GM12878 (cell line): ENCODE results near the gene PFN2. TPM values are rescaled to one million over a fixed set of nuclear protein-coding genes. Genes with fewer than 3 reads are reported as not detected.

ENCODE experiments used
- ATAC-seq: fragments of 200-7000 bp; cut with Tn5 transposase; 3 replicates; pipeline ENCODE4 v1.9.1; 2020; ENCODE audit warnings: mild to moderate bottlenecking, moderate library complexity
- BruUV-seq: library from RNA; stranded (reverse); fragments of 400-500 nt; replicated peaks from 2 replicates; lab custom pipeline; 2021; lab: Mats Ljungman, UMichigan
- CTCF ChIA-PET: fragments of 300-600 bp; sonication (Branson Sonifier 250); formaldehyde crosslinking; extraction: SDS; loops from one replicate; lab custom pipeline; 2021; ENCODE audit warnings: inconsistent platforms; lab: Yijun Ruan, JAX
- POLR2A ChIA-PET: fragments of 350-600 bp; formaldehyde crosslinking; extraction: SDS; loops from one replicate; lab custom pipeline; 2021; ENCODE audit warnings: inconsistent platforms; lab: Charles Lee
- RAD21 ChIA-PET: fragments of 300-600 bp; sonication (Branson Sonifier 250); formaldehyde crosslinking; loops from one replicate; lab custom pipeline; 2023; ENCODE audit warnings: antibody characterized with exemption; ENCODE audit not compliant: unreplicated experiment; lab: Charles Lee
- SMC1A ChIA-PET: fragments of 300-600 bp; sonication (Branson Sonifier 250); formaldehyde crosslinking; loops from one replicate; lab custom pipeline; 2023; ENCODE audit not compliant: unreplicated experiment, uncharacterized antibody; lab: Charles Lee
- DNase-seq: peaks from one replicate; pipeline ENCODE4 v3.0.0-alpha.2; 2011; ENCODE audit warnings: low read depth, low spot score
- FAIRE-seq: peaks from 3 replicates; lab custom pipeline; 2011; peaks lifted over from hg19 to GRCh38; lab: Jason Lieb, UNC
- H2AFZ ChIP-seq: 2 replicates; pipeline ENCODE4 v1.6.0; 2011; ENCODE audit warnings: low read depth, low read length, control low read depth; ENCODE audit not compliant: control insufficient read depth
- H3K27ac ChIP-seq: 2 replicates; pipeline ENCODE4 v1.5.1; 2011; ENCODE audit warnings: control low read depth; ENCODE audit not compliant: control insufficient read depth, insufficient read depth
- H3K27me3 ChIP-seq, 2 experiments: replicated peaks in 1 of 2; 2 replicates each; pipeline versions ENCODE4 v1.6.0 to v1.6.1; 2011; ENCODE audit warnings: low read length in 1 of 2; ENCODE audit not compliant: control insufficient read depth in 2 of 2, insufficient read depth in 2 of 2
- H3K36me3 ChIP-seq, 2 experiments: 2 replicates each; pipeline ENCODE4 v1.5.1; 2011; ENCODE audit warnings: low read length in 1 of 2; ENCODE audit not compliant: control insufficient read depth in 2 of 2, insufficient read depth in 2 of 2
- H3K4me1 ChIP-seq: 2 replicates; pipeline ENCODE4 v1.6.1; 2011; ENCODE audit warnings: mild to moderate bottlenecking, low read length, moderate library complexity, mixed read lengths; ENCODE audit not compliant: control insufficient read depth, insufficient read depth
- H3K4me2 ChIP-seq: 2 replicates; pipeline ENCODE4 v1.6.0; 2011; ENCODE audit warnings: control low read depth; ENCODE audit not compliant: control insufficient read depth, insufficient read depth
- H3K4me3 ChIP-seq: fragments of 200-600 bp; sonication (generic); 2 replicates; pipeline ENCODE4 v1.5.1; 2016
- H3K79me2 ChIP-seq: 2 replicates; pipeline ENCODE4 v1.6.0; 2011; ENCODE audit warnings: low read length; ENCODE audit not compliant: control insufficient read depth, insufficient read depth
- H3K9ac ChIP-seq: 2 replicates; pipeline ENCODE4 v1.8.0; 2011; ENCODE audit warnings: low read length, control low read depth, mixed read lengths; ENCODE audit not compliant: control insufficient read depth, insufficient read depth
- H3K9me3 ChIP-seq: replicated peaks from 3 replicates; pipeline ENCODE4 v1.5.1; 2011; ENCODE audit warnings: mild to moderate bottlenecking, low read length; ENCODE audit not compliant: control insufficient read depth, insufficient read depth
- H4K20me1 ChIP-seq: 2 replicates; pipeline ENCODE4 v1.6.0; 2011; ENCODE audit not compliant: control insufficient read depth, insufficient read depth
- FOXK2 ChIP-seq: fragments of 450-650 bp; IDR thresholded peaks from 2 replicates; pipeline ENCODE4 v1.6.1; 2017; ENCODE audit warnings: mild to moderate bottlenecking, moderate library complexity
- NFYB ChIP-seq: IDR thresholded peaks from 2 replicates; pipeline ENCODE4 v1.6.1; 2011; ENCODE audit warnings: low read depth, mild to moderate bottlenecking, low read length, improper control_type of control experiment, moderate library complexity; ENCODE audit not compliant: insufficient read depth
- PAX8 ChIP-seq: fragments of 450-650 bp; IDR thresholded peaks from 2 replicates; pipeline ENCODE4 v1.6.1; 2017; ENCODE audit warnings: mild to moderate bottlenecking, moderate library complexity
- RCOR1 ChIP-seq: conservative IDR thresholded peaks from 2 replicates; pipeline ENCODE4 v1.6.1; 2012; ENCODE audit warnings: low read depth, low read length, improper control_type of control experiment
- SIX5 ChIP-seq: IDR thresholded peaks from 2 replicates; pipeline ENCODE4 v1.6.1; 2011; ENCODE audit warnings: mild to moderate bottlenecking, low read depth, low read length, moderate library complexity; ENCODE audit not compliant: severe bottlenecking
- SMC3 ChIP-seq: IDR thresholded peaks from 2 replicates; pipeline ENCODE4 v1.6.1; 2011; ENCODE audit warnings: low read length, improper control_type of control experiment, borderline replicate concordance
- SUPT20H ChIP-seq: IDR thresholded peaks from 2 replicates; pipeline ENCODE4 v1.6.1; 2011; ENCODE audit warnings: low read depth, mild to moderate bottlenecking, low read length, moderate library complexity, borderline replicate concordance; ENCODE audit not compliant: control insufficient read depth
- TARDBP ChIP-seq: IDR thresholded peaks from 2 replicates; pipeline ENCODE4 v1.6.1; 2016; ENCODE audit warnings: borderline replicate concordance
- TCF12 ChIP-seq: IDR thresholded peaks from 2 replicates; pipeline ENCODE4 v1.6.1; 2011; ENCODE audit warnings: low read depth, mild to moderate bottlenecking, low read length
- ZBED1 ChIP-seq: IDR thresholded peaks from 2 replicates; pipeline ENCODE4 v1.6.1; 2016; ENCODE audit warnings: borderline replicate concordance
- WGBS: methylation state at CpG from one replicate; pipeline ENCODE4 v1.1.6; 2016; ENCODE audit warnings: low lambda C conversion rate; ENCODE audit not compliant: insufficient replicate concordance, insufficient coverage; ENCODE audit errors: missing lambda C conversion rate; 5-methylcytosine and 5-hydroxymethylcytosine counted together
- in situ Hi-C: fragments of 300-500 bp; cut with MboI; formaldehyde crosslinking; loops from 9 replicates; pipeline ENCODE4 v1.14.3; 2018; ENCODE audit warnings: mixed read lengths
- intact Hi-C: fragments of 100-400 bp; cut with micrococcal nuclease; formaldehyde crosslinking; loops from one replicate; pipeline ENCODE4 v1.14.2; 2022; ENCODE audit not compliant: unreplicated experiment
- polyA plus RNA-seq, 11 experiments: library from polyadenylated mRNA; depleted of rRNA in 4 of 11; unstranded in 6 of 11; stranded (reverse) in 5 of 11; fragments of >200 nt; fragmentation: Nextera tagmentation in 4 of 11; fragmentation: Illumina TruSeq in 1 of 11; extraction: Ambion mirVana in 4 of 11; extraction: Trizol in 1 of 11; gene quantifications; 1 replicate in 1 of 11; 2 replicates in 10 of 11; pipeline versions ENCODE4 v1.2.1 to v1.2.3, GENCODE V29; 2011 to 2016; ENCODE audit warnings: inconsistent platforms in 2 of 11, missing spikeins in 2 of 11, low read depth in 1 of 11
- total RNA-seq, 4 experiments: library from RNA; depleted of rRNA in 3 of 4; stranded (reverse); fragments of >200 nt in 3 of 4; fragmentation: Illumina TruSeq in 1 of 4; extraction: Trizol in 1 of 4; gene quantifications; 2 replicates each; pipeline versions ENCODE4 v1.2.1 to v1.2.3, GENCODE V29; 2013 to 2021
- TF ChIP-seq, protein P1 (sequence below): IDR thresholded peaks from 2 replicates; pipeline ENCODE4 v1.6.1; 2011; ENCODE audit warnings: low read depth, low read length, improper control_type of control experiment, borderline replicate concordance
- TF ChIP-seq, protein P2 (sequence below): fragments of 450-650 bp; conservative IDR thresholded peaks from 2 replicates; pipeline ENCODE4 v1.6.1; 2017; ENCODE audit warnings: mild to moderate bottlenecking, moderate library complexity

The PFN2 gene
- total and polyA plus RNA-seq, 10 of the 15 experiments (the other 5 are each of a cell fraction or from before 2014, with no cell fraction given), result 3.1 to 78.9 (median 5.3) TPM

GRCh38 chr3:149949181-149949580 is 21.5 kb downstream of the PFN2 start:
- in situ Hi-C loops (no loop called here), intact Hi-C loops (no loop called here)
- WGBS, result 96% methylated on average over 2 of the region's 2 CpGs
- Histone ChIP-seq H2AFZ (no peak overlapping the region), H3K9me3 (peaks cover 1% of the 10 kb centered on the region; the same call in 1 of the 3 replicates), H3K36me3 (peaks cover 0 to 1% of the 10 kb centered on the region in 2 experiments; a peak in 1 of 4 replicates), H3K9ac (no peak overlapping the region), H4K20me1 (no peaks in the 10 kb centered on the region), H3K27ac (no peak overlapping the region), H3K4me3 (no peak overlapping the region), H3K79me2 (no peaks in the 10 kb centered on the region), H3K4me2 (no peak overlapping the region), H3K27me3 (no peaks in the 10 kb centered on the region), H3K4me1 (no peaks in the 10 kb centered on the region)
- FAIRE-seq (no peak), DNase-seq (no peak), ATAC-seq (no peak)
- SMC1A ChIA-PET, result interaction anchor here (1.0 to 1.5 kb wide), 2 partner anchors 16 to 43 kb away, joined by 3 read pairs; no protein-coding TSS in a partner anchor
- RAD21 ChIA-PET, result no interaction called here
- no TSS peak for BruUV-seq
- POLR2A ChIA-PET, result interaction anchor here (0.6 kb wide), 1 partner anchor 36 kb away, joined by 3 read pairs; no protein-coding TSS in a partner anchor
- CTCF ChIA-PET, result interaction anchor here (1.5 to 2.4 kb wide), 2 partner anchors 12 to 17 kb away, joined by 4 to 16 read pairs; no protein-coding TSS in a partner anchor
- TF ChIP-seq ZBED1, result no peak
- no peak for TF ChIP-seq PAX8
- TF ChIP-seq TARDBP, result no peak
- TF ChIP-seq, protein P1, sequence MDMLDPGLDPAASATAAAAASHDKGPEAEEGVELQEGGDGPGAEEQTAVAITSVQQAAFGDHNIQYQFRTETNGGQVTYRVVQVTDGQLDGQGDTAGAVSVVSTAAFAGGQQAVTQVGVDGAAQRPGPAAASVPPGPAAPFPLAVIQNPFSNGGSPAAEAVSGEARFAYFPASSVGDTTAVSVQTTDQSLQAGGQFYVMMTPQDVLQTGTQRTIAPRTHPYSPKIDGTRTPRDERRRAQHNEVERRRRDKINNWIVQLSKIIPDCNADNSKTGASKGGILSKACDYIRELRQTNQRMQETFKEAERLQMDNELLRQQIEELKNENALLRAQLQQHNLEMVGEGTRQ, result no peak
- no peak for TF ChIP-seq FOXK2
- TF ChIP-seq, protein P2, sequence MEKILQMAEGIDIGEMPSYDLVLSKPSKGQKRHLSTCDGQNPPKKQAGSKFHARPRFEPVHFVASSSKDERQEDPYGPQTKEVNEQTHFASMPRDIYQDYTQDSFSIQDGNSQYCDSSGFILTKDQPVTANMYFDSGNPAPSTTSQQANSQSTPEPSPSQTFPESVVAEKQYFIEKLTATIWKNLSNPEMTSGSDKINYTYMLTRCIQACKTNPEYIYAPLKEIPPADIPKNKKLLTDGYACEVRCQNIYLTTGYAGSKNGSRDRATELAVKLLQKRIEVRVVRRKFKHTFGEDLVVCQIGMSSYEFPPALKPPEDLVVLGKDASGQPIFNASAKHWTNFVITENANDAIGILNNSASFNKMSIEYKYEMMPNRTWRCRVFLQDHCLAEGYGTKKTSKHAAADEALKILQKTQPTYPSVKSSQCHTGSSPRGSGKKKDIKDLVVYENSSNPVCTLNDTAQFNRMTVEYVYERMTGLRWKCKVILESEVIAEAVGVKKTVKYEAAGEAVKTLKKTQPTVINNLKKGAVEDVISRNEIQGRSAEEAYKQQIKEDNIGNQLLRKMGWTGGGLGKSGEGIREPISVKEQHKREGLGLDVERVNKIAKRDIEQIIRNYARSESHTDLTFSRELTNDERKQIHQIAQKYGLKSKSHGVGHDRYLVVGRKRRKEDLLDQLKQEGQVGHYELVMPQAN, result no peak
- TF ChIP-seq SUPT20H, result no peak
- TF ChIP-seq TCF12, result no peak
- no peak for TF ChIP-seq SMC3
- no peak for TF ChIP-seq RCOR1
- no peak for TF ChIP-seq NFYB
- TF ChIP-seq SIX5, result no peak
